Fibroblast of gingiva (primary cell): ENCODE measurements around the gene COL1A1.

ENCODE experiments used
- DNase-seq: peaks from one replicate; pipeline ENCODE4 v3.0.0-alpha.2; 2011; ENCODE audit warnings: low read depth

The COL1A1 gene

DNA sequence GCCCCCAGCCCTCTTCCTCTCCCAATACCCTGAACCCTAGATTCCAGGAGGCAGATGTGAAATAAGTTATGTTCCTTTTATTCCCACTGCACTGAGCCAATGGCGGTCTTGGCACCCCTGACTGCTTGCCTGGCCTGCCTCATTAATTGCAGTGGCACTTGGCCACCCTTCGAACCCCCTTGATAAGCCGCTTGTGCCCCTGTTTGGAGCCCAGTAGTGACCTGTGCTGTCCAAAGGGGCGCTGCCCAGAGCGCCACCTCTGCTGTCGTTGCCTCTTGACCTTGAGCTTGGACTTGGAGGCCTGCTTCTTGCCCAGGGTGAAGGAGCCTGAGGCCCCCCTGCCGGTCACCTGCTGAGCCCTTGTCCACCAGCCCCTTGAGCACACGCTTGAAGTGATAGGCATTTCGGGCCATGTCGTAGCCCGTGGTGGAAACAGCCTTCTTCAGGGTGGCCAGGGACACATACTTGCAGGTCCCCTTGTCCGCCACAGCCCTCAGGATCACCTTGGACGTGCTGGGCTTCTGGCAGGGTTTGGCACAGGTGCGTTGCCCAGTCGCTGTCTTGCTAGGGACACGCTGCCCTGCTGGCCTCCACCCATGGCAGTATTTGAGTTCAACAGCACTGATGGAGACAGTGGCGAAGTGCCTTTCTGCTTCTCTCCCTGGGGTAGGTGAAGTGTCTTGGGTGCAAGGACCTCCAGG lies 29.9 kb downstream of the COL1A1 start:
- no peak for DNase-seq

DNA sequence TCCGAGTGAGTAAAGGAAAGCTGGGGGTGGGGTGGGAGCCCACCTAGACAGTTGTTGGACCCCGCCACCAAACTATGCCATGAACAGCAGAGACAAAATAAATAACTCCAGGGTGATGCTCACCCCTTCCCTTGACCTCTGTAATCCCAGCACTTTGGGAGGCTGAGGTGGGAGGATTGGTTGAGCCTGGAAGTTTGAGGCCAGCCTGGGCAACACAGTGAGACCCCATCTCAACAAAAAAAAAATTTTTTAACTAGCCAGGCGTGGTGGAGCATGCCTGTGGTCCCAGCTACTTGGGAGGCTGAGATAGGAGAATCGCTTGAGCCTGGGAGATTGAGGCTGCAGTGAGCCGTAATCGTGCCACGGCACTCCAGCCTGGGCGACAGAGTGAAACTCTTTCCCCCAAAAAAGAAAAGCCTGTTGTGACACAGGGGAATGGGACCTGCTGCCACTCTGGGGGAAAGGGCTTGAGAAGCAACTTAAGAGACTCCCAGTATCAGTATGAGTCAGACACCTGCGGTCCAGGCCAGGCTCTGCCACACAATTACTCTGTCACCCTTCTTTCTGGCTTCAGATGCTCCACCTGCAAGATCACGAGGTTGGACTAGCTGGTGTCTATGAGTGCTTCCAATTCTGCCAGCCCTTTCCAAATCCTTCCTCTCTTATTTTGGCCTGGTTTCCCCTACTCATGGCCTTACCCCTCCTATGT lies 30.6 kb downstream of the COL1A1 start:
- no peak for DNase-seq

DNA sequence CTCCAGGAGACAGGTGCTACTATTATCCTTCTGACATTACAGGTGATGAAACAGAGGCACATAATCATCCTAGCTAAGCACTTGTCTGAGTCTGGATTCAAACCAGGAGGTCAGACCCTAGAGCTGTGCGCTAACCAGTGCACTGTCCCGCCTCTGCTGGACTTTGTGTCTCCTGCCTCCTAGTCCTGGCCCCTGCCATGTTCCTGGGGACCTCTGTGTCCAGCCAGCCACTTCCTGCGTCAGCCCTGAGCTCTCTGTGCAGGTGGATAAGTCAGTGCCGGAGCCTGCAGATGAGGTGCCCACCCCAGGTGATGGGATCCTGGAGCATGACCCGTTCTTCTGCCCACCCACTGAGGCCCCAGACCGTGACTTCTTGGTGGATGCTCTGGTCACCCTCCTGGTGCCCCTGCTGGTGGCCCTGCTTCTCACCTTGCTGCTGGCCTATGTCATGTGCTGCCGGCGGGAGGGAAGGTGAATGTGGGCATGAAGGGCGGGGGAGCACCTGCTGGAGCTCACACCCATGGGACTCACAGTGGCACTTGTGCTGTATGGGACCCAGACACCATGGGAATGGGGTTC lies 31.5 kb downstream of the COL1A1 start:
- no peak for DNase-seq

DNA sequence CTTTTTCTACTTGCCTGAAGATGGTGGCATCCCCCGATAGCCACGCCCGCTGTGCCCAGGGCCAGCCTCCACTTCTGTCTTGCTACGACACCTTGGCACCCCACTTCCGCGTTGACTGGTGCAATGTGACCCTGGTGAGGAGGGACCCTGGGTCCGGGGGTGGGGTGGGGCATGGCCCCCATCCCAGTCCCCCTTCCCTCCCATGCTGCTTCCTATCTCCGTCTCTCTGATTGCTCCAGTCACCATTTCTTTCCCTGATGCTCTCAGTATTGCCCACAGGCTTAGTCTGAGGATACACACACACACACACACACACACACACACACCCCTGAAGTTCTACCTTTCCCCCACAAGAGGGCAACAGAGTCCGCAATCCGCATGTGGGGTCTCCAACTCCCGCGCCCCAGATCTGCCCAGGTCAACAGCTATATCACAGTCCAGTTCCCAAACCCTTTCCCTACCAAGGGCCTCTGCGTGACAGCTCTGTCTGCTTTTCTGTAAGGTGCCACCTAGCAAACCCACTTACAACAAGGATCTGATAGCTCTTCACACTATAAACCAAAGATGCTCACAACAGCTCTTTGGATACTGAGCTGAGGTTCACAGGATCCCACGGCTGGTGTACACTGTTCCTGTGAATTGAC lies 32.2 kb downstream of the COL1A1 start:
- DNase-seq, result peak; percentile 70

DNA sequence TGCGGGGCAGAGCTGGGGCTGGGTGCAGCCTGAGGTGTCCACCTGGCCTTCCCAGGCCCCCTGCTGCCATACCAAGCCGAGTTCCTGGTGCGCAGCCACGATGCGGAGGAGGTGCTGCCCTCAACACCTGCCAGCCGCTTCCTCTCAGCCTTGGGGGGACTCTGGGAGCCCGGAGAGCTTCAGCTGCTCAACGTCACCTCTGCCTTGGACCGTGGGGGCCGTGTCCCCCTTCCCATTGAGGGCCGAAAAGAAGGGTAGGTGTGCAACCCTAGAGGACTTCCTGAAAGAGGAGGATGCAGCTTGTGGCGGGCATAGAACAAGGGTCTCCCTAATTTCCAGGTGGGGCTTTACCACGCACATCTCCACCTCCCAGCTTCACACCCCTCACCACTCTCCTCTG lies 33.1 kb downstream of the COL1A1 start:
- DNase-seq, result no peak

DNA sequence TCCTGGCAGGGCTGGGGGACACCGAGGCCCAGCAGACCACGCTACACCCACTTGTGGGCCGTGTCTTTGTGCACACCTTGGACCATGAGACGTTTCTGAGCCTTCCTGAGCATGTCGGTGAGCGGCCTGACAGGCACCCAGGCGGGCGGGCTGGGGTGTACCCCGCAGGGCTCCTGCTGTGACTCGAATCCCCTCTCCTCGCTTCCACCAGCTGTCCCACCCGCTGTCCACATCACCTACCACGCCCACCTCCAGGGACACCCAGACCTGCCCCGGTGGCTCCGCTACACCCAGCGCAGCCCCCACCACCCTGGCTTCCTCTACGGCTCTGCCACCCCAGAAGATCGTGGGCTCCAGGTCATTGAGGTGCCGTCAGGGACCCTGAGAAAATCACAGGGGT lies 34.1 kb downstream of the COL1A1 start:
- DNase-seq, result no peak

DNA sequence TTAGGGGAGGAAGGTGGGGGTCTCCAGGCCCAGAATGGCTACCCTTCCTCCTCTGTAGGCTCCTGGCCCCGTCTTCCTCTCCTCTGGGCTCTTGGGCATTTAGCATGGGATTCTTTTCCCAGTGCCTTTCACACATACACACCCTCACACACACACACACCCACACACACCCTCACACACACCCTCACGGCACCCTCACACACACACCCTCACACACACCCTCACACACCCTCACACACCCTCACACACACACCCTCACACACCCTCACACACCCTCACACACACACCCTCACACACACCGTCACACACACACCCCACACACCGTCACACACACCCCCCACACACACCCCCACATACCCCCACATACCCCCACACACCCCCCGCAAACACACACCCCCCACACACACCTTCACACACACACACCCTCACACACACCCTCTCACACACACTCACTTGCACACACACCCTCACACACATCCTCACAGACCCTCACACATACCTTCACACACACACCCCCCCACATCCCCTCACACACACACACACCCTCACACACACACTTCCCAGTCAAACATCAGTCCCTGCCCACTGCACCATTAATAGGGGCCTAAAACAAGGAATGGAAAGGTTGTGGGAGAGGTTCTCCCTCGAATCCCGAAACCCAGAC lies 34.8 kb downstream of the COL1A1 start:
- no peak for DNase-seq

DNA sequence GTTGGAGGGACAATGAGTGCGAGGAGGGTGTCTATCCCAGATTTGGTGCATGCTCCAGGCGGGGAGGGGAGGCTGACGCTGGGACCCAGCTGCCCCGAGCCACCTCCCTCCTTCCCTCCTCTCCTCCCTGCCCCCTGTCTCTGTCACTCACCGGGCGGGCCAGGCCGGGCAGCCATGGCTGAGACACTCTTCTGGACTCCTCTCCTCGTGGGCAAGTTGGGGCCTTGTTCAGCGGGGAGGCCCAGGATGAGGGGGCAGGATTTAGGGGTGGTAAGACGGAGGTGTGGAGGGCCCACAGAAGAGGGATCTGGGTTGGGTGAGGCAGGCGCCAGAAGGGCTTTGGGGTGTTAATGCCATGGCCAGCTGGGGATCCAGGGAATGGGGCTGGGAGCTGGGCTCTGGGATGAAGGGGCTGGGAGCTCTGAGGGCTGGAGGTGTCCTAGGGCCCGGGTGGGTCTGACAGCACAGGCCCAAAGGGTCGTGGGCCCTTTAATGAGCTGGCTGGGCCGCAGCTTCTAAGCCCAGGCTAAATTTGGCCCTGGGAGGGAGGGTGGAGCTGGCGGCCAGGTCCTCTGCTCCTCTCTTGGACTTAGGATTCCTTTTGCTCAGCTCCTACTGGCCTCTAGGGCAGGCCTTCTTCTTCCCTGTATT lies 35.4 kb downstream of the COL1A1 start, which contains the start of gene SGCA:
TSS of gene SGCA (plus strand) at position 139 of the 651 bp plus-strand sequence. CDS start at position 175, 36 bp downstream.
- DNase-seq, result no peak

DNA sequence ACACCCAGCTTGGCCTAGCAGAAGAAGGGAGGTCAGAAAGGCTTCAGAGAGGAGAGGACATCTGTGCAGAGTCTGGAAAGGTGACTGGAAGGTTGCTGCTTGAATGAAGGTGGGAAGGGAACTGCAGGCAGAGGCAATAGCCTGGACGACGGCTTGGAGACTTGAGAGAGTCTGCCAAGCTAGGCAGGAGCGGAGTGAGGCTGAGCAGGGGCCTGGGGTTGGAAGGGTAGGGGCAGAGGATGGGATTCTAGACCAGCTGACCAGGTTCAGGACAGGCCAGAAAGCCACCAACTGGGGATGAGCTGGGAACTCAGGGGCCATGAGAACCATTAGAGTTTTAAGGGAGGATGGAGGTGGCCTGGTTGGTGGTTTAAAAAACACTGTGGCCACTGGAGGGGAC lies 36.0 kb downstream of the COL1A1 start:
- DNase-seq, result no peak

DNA sequence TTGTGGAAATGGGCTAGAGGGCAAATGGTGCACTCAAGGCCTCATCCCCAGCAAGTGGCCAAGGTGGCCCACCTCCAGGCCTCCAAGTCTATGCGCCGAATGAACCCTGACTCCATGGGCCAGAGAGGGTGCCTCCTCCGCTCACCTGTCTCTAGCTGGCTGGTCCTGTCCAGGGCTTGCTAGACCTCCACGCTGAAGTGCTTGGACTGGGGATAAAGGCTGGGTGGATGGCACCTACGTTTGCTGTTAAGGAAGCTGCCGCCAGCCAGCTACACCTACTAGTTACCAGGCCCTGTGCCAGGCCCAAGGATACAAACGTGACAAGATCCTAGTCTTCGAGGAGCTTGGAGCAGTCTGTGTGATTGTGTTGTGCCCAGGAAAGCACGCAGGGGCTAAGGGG lies 36.4 kb downstream of the COL1A1 start:
- no peak for DNase-seq

DNA sequence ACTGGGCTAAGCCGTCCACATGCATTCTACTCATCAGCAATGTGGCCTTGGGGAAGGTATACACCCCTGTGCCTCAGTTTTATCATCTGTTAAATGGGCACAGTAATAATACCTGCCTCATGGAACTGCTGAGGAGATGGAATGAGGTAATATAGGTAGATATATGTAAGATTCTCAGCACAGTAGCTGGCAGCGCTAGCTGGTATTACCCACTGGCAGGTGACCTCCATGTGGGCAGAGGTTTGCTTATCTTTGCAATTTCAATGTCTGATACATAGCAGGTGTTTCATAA lies 36.8 kb downstream of the COL1A1 start:
- DNase-seq, result no peak

DNA sequence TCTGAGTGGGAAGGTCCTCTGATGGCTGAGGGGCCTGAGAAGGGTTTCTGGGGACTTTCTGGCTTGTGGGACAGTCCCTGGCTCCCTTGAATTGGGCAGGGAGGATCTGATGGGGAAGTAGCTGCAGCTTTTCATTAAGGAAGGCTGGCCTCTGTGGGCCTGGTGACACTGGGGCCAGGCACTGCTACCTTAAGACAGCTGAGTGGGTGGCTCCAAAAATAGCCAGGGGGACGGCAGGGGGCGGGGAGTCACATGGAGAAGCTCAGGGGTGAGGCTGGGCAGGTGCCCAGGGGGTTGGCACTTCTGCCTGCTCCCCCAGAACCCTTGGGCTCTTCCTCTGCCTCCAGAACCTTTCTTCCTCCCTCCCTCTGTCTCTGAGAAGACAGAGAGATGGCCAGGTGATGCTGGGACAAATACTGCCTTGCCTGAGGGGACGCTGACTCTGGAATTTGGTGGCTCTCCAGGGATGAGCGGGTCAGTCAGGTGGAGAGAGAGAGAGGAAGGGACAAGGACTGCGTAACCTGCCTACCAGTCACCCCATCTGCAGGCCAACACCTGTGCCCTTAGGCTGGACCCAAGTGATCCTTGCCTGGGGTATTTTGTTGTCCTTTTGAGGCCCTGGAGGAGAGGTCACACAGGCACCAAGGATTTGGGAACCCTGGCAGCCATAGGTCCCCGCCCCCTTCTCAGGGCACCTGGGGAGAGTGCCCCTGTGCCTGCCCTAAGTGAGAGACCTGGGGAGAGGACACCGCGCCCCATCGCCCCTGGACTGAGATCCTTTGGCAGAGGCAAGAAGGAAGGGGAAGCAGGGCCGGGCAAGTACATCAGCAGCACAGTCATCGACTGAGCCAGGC lies 37.4 kb downstream of the COL1A1 start:
- no peak for DNase-seq

DNA sequence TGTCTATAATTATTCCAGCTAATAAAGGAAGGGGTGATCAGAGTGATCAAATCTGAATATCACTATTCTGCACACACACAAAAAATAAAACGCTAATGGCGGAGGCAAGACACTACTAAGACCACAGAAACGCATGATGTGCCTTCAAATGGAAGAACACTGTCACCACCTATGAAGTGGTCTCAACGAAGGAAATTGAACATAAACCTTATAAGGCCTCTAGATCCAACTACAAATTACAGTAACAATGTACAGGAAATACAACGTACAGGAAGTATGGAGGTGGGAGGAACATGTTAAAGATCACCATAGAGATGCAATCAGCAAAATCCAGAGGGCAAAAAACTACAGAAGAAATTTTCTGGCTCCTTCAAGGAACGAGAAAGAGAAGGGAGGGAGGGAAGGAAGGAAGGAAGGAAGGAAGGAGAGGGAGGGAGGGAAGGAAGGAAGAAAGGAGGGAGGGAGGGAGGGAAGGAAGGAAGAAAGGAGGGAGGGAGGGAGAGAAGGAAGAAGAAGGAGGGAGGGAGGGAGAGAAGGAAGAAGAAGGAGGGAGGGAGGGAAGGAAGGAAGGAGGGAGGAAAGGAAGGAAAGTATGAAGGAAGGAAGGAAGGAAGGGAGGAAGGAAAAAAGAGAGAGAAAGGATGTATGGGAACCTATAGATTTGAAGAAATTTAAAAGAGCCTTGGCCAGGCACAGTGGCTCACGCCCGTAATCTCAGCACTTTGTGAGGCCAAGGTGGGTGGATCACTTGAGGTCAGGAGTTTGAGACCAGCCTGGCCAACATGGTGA lies 38.8 kb downstream of the COL1A1 start:
- no peak for DNase-seq

DNA sequence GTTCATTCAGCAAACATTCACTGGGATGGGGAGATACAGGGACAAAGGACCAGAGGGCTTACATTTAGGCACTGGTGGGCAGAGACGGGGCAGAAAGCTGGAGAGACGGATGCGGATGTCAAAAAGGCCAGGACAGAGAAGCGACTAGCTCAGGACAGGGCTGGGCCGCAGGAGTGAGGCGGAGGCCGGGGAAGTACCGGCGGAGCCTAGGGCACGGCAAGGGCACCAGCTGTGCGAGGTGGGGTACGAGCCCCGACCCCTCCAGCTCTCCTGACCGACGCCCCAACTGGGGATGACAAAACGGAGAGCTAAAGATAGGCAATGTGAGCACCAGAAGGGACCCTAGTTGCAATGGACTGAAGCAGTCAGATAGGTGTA lies 39.5 kb downstream of the COL1A1 start:
- DNase-seq, result no peak

DNA sequence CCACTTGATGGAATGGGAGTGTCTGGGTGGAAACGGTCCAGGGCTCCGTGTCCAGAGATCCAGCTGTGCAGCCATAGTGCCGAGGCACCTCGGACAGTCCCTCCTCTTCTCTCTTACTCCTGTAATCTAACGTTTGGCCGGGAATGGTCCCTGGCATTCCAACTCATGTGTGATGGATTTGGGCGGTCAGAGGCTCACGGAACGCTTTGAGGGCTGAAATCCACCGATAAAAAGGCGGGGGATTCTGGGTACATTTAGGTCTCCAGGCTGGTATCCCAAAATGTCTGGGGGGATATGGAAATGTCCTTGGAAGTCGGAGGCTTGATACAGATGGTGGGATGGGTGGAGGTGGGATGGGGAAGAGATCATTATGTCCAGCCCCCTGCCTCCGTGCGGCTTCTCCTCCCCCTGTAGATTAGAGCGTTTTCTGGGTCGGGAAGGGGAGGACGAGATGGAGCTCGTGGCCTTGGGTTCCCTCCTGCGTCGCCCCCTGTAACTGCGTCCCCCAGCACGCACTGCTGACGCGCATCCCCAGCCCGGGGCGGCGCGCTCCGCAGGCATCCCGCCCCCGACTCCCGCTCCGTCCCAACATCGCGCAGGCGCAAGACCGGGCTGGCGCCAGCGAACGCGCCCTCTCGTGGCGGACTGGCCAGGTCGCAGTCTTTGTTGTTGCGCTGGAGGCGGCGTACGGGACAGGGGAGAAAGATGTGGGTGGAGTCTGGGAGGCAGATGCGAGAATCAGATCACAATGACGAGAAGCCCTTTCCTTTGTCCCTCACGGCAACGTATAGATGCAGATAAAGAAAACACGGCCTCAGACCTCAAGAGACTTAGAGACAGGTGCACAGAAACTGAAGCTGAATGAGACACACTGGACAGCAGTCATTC lies 40.2 kb downstream of the COL1A1 start:
- peak; percentile 82 for DNase-seq

DNA sequence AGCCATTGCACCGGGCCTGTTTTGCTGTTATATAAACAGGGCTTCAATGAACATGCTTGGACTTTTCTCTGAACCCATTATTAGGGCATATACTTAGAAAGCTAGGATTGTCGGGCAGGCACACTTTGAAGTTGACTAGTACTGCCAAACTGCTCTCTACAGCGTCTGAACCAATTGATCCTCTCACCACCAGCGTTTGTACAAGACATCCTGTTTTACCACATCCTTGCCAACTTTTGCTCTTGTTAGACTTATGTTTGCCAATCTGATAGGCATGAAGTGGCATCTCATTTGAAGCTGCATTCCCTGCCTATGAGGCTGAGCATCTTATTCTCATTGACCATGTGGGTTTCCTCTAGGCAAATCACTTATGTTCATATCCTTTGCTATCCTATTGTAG lies 43.5 kb downstream of the COL1A1 start:
- no peak for DNase-seq

DNA sequence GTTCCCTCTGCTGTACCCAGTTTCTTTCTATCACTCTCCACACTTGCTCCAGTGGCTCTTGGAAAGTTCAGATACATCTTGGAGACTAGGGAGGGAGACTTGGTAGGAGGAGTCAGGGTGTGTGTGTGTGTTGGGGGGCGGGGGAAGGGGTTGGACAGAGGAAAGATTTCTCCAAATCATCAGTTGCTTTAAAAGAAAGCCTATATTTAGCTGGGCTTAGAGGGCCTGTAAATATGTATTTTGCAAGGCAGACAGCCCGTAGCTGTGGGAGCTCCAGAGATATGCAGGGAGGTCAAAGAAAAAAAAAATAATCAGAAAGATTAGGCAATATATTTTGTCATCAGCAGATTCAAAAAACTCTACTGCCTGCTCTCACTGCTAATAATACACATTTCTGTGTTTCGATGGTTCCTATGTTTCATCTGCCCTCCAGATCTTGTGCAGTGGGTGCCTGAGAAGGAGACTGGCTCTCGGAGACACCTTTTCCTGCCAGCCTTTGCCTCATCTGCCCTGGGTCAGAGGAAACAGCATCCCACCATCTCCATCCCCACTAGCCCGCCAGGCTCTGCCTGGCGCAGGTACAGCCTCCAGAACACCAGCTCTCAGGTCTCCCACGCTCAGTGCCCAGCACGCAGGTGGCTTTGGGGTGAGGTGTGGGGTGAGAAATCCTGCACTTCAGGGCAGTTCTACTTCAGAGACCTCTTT lies 46.2 kb downstream of the COL1A1 start:
- DNase-seq, result peak; percentile 81

DNA sequence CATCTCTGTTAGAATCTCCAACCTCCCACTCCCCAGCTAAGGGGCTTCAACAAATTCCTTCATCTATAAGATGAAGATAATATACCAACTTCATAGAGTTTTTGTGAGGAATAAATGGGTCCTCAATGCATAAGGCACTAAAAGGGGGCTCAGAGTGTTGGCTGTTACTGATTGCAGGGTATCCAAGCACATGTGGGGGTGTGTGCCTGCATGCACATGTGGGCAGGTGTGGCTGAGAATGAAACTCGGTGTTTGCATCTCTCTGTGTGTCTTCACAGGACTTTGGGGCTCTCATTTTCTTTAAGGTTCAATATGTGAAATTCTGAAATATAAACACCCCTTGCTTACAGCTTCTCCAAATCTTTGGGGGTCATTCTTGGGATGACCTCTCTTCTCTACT lies 46.8 kb downstream of the COL1A1 start:
- DNase-seq, result no peak
